HepG2 (cell line): ENCODE data around the gene NATD1. TPM values are rescaled to one million over a fixed set of nuclear protein-coding genes. Genes with fewer than 3 reads are reported as not detected.

Experiments
- AKNA ChIP-seq: sonication (generic); formaldehyde crosslinking; IDR thresholded peaks from 2 replicates; pipeline ENCODE4 v1.4.0; 2020; ENCODE audit warnings: missing genetic modification reagents, borderline replicate concordance
- BORCS8-MEF2B ChIP-seq: sonication (generic); formaldehyde crosslinking; IDR thresholded peaks from 2 replicates; pipeline ENCODE4 v1.8.0; 2022; ENCODE audit warnings: mild to moderate bottlenecking, missing genetic modification reagents
- BRF2 ChIP-seq: sonication (generic); formaldehyde crosslinking; IDR thresholded peaks from 2 replicates; pipeline ENCODE4 v1.8.1; 2022; ENCODE audit warnings: mild to moderate bottlenecking, missing genetic modification reagents
- CHD4 ChIP-seq: fragments of 200-600 bp; sonication (generic); IDR thresholded peaks from 2 replicates; pipeline ENCODE4 v1.7.0; 2017; ENCODE audit warnings: mild to moderate bottlenecking, low read length, borderline replicate concordance
- ERF ChIP-seq: IDR thresholded peaks from 2 replicates; pipeline ENCODE4 v1.6.1; 2018; ENCODE audit warnings: missing biosample characterization, missing genetic modification reagents
- FOXP4 ChIP-seq: sonication (generic); formaldehyde crosslinking; IDR thresholded peaks from 2 replicates; pipeline ENCODE4 v1.4.0; 2020; ENCODE audit warnings: missing genetic modification reagents
- HNRNPL ChIP-seq: fragments of 200-400 bp; formaldehyde crosslinking; IDR thresholded peaks from 2 replicates; pipeline ENCODE4 v1.6.1; 2017; ENCODE audit warnings: mild to moderate bottlenecking, low read depth, low read length
- MYPOP ChIP-seq: sonication (generic); formaldehyde crosslinking; IDR thresholded peaks from 2 replicates; pipeline ENCODE4 v1.8.1; 2023; ENCODE audit warnings: mild to moderate bottlenecking, moderate library complexity, missing genetic modification reagents
- PLRG1 ChIP-seq: fragments of 450-650 bp; conservative IDR thresholded peaks from 2 replicates; pipeline ENCODE4 v1.6.1; 2016
- SOX6 ChIP-seq, 2 experiments: fragments of 450-650 bp in 1 of 2; sonication (generic) in 1 of 2; formaldehyde crosslinking in 1 of 2; IDR thresholded peaks; 2 replicates each; pipeline versions ENCODE4 v1.4.0 to v1.6.1; 2017 to 2020; ENCODE audit warnings: antibody characterized with exemption in 1 of 2, mild to moderate bottlenecking in 1 of 2, missing genetic modification reagents in 1 of 2
- ZBTB1 ChIP-seq: sonication (generic); formaldehyde crosslinking; IDR thresholded peaks from 2 replicates; pipeline ENCODE4 v1.4.0; 2020; ENCODE audit warnings: missing genetic modification reagents, borderline replicate concordance
- ZBTB37 ChIP-seq: sonication (generic); formaldehyde crosslinking; IDR thresholded peaks from 2 replicates; pipeline ENCODE4 v1.4.0; 2020; ENCODE audit warnings: mild to moderate bottlenecking, missing genetic modification reagents
- ZNF263 ChIP-seq: sonication (generic); formaldehyde crosslinking; IDR thresholded peaks from 2 replicates; pipeline ENCODE4 v1.4.0; 2020; ENCODE audit warnings: missing genetic modification reagents
- ZNF333 ChIP-seq: sonication (generic); formaldehyde crosslinking; IDR thresholded peaks from 2 replicates; pipeline ENCODE4 v1.4.0; 2020; ENCODE audit warnings: mild to moderate bottlenecking, missing genetic modification reagents, borderline replicate concordance
- ZNF460 ChIP-seq: sonication (generic); formaldehyde crosslinking; IDR thresholded peaks from 2 replicates; pipeline ENCODE4 v1.5.1; 2020; ENCODE audit warnings: missing genetic modification reagents, mild to moderate bottlenecking, borderline replicate concordance
- ZNF549 ChIP-seq: sonication (generic); formaldehyde crosslinking; IDR thresholded peaks from 2 replicates; pipeline ENCODE4 v1.5.0; 2020; ENCODE audit warnings: missing genetic modification reagents
- ZNF720 ChIP-seq: sonication (generic); formaldehyde crosslinking; IDR thresholded peaks from 2 replicates; pipeline ENCODE4 v1.4.0; 2020; ENCODE audit warnings: missing genetic modification reagents
- ZNF781 ChIP-seq: sonication (generic); formaldehyde crosslinking; IDR thresholded peaks from 2 replicates; pipeline ENCODE4 v1.5.1; 2020; ENCODE audit warnings: borderline replicate concordance, mild to moderate bottlenecking, missing genetic modification reagents; ENCODE audit errors: not compliant biosample characterization
- ZNF792 ChIP-seq: IDR thresholded peaks from 2 replicates; pipeline ENCODE4 v1.6.1; 2016
- polyA plus RNA-seq, 8 experiments: library from polyadenylated mRNA; depleted of rRNA in 3 of 8; stranded (reverse) in 7 of 8; unstranded in 1 of 8; fragments of >200 nt; fragmentation: Illumina TruSeq in 4 of 8; extraction: Trizol in 4 of 8; gene quantifications; 2 replicates each; pipeline versions ENCODE4 v1.2.1 to v1.2.3, GENCODE V29; 2011 to 2016; ENCODE audit warnings: low read depth in 4 of 8, missing spikeins in 1 of 8, mixed read lengths in 1 of 8; ENCODE audit not compliant: insufficient read depth in 1 of 8
- total RNA-seq, 5 experiments: library from RNA; depleted of rRNA; stranded (reverse); fragments of >200 nt; fragmentation: Illumina TruSeq; extraction: Trizol; gene quantifications; 2 replicates each; pipeline ENCODE4 v1.2.3, GENCODE V29; 2016; ENCODE audit warnings: low read depth in 1 of 5

The NATD1 gene
- total and polyA plus RNA-seq, 2 of the 13 experiments (the other 11 are each of a cell fraction or from before 2014, with no cell fraction given) = 0.31 to 2.3 TPM

GRCh38 chr17:21286066-21286770 lies 33.0 kb upstream of the NATD1 start (continued):
- peak; percentile 49; the same call in 1 of the 2 replicates for TF ChIP-seq ZNF460 (CRISPR knock-in tag)
- TF ChIP-seq ERF (CRISPR knock-in tag) = peak; percentile 72; the same call in 1 of the 2 replicates
- TF ChIP-seq ZNF333 (CRISPR knock-in tag) = no peak
- TF ChIP-seq ZNF263 = peak; percentile 40; the same call in 1 of the 2 replicates
- no peak for TF ChIP-seq ZBTB1 (CRISPR knock-in tag)
- no peak for TF ChIP-seq MYPOP (CRISPR knock-in tag)
- 0 out of 2 replicates have a peak, but pooled peaks have one; percentile 16 for TF ChIP-seq BORCS8-MEF2B (CRISPR knock-in tag)
- no peak for TF ChIP-seq CHD4
- no peak for TF ChIP-seq SOX6 (IDR thresholded peaks at IDR 0.05)
- TF ChIP-seq SOX6 (CRISPR knock-in tag; IDR thresholded peaks at IDR 0.05) = peak; percentile 67
- TF ChIP-seq AKNA (CRISPR knock-in tag) = no peak
- peak; percentile 50 for TF ChIP-seq ZNF781
- TF ChIP-seq FOXP4 (CRISPR knock-in tag) = no peak; the same call in 1 of the 2 replicates
- TF ChIP-seq PLRG1 = no peak
- TF ChIP-seq HNRNPL = peak; percentile 91
- TF ChIP-seq BRF2 (CRISPR knock-in tag) = no peak
- TF ChIP-seq ZBTB37 = no peak
- TF ChIP-seq ZNF792 (CRISPR knock-in tag) = peak; percentile 38; the same call in 1 of the 2 replicates
- no peak for TF ChIP-seq ZNF720 (CRISPR knock-in tag)
- TF ChIP-seq ZNF549 (CRISPR knock-in tag) = no peak
